ENCODE measurements around the gene COG3. TPM values are rescaled to one million over a fixed set of nuclear protein-coding genes. Genes with fewer than 3 reads are reported as not detected.

COG3 gene
- total and polyA plus RNA-seq, 10 of the 15 experiments (the other 5 are each of a cell fraction or from before 2014, with no cell fraction given) = 6.1 to 35.1 (median 22.6) TPM

DNA sequence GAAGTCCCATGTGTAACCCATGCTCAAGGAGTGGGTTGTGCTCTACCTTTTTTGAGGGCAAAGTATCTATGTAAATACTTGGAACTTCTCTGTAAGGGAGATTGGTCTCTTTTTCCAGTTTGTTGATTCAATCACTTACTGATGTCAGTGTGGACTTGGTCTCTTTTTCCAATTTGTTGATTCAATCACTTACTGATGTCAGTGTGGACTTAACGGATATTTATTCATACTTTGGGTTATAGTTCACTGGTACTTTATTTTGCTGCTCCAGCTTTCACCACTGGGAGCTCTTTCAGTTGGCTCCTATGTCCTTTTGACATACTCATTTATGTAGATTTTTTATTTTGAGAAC is 36.4 kb downstream of the COG3 start:
- TF ChIP-seq BACH1 (IDR thresholded peaks at IDR 0.05; ENCODE audit: borderline replicate concordance) (no peak), SREBF2 (IDR thresholded peaks at IDR 0.05; ENCODE audit: low read length) (no peak), SUZ12 (IDR thresholded peaks at IDR 0.05; ENCODE audit: unreplicated experiment) (no peak), NR2C2 (IDR thresholded peaks at IDR 0.05; ENCODE audit: borderline replicate concordance, control insufficient read depth, insufficient read length, low read depth) (no peak), ZZZ3 (IDR thresholded peaks at IDR 0.05; ENCODE audit: control insufficient read depth, insufficient read length, low read depth) (no peak), CHD1 (IDR thresholded peaks at IDR 0.05; ENCODE audit: low read depth, low read length) (no peak), CEBPB (IDR thresholded peaks at IDR 0.05; ENCODE audit: borderline replicate concordance in 1 of 2, low read depth in 2 of 2, low read length in 2 of 2) (no peak), MYB (IDR thresholded peaks at IDR 0.05; ENCODE audit: borderline replicate concordance, low read depth, low read length) (no peak), SPI1 (IDR thresholded peaks at IDR 0.05; ENCODE audit: borderline replicate concordance, insufficient read depth, low read depth, low read length) (no peak), HDAC2 (IDR thresholded peaks at IDR 0.05) (no peak), MEF2B (IDR thresholded peaks at IDR 0.05; ENCODE audit: partially characterized antibody, poor library complexity, severe bottlenecking) (no peak), SMAD1 (IDR thresholded peaks at IDR 0.05; ENCODE audit: low read depth, partially characterized antibody) (no peak), ZNF622 (IDR thresholded peaks at IDR 0.05) (no peak), NFYA (IDR thresholded peaks at IDR 0.05; ENCODE audit: borderline replicate concordance, low read depth, low read length) (no peak)
- TF ChIP-seq, protein P1, sequence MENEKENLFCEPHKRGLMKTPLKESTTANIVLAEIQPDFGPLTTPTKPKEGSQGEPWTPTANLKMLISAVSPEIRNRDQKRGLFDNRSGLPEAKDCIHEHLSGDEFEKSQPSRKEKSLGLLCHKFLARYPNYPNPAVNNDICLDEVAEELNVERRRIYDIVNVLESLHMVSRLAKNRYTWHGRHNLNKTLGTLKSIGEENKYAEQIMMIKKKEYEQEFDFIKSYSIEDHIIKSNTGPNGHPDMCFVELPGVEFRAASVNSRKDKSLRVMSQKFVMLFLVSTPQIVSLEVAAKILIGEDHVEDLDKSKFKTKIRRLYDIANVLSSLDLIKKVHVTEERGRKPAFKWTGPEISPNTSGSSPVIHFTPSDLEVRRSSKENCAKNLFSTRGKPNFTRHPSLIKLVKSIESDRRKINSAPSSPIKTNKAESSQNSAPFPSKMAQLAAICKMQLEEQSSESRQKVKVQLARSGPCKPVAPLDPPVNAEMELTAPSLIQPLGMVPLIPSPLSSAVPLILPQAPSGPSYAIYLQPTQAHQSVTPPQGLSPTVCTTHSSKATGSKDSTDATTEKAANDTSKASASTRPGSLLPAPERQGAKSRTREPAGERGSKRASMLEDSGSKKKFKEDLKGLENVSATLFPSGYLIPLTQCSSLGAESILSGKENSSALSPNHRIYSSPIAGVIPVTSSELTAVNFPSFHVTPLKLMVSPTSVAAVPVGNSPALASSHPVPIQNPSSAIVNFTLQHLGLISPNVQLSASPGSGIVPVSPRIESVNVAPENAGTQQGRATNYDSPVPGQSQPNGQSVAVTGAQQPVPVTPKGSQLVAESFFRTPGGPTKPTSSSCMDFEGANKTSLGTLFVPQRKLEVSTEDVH (IDR thresholded peaks at IDR 0.05; ENCODE audit: low read depth, partially characterized antibody) = no peak
- Histone ChIP-seq H3K9me3 (replicated peaks; ENCODE audit: control insufficient read depth, insufficient read depth, low read length) (no peaks in the 10 kb centered on the region), H2AFZ (ENCODE audit: control insufficient read depth, low read depth, low read length) (no peak overlapping the region), H3K4me3 (no peak overlapping the region), H4K20me1 (ENCODE audit: control insufficient read depth, insufficient read depth) (no peaks in the 10 kb centered on the region), H3K27me3 (replicated peaks in 1 of 2; ENCODE audit: control insufficient read depth in 2 of 2, insufficient read depth in 2 of 2, low read length in 1 of 2) (no peaks in the 10 kb centered on the region), H3K79me2 (ENCODE audit: control insufficient read depth, insufficient read depth, low read length) (no peaks in the 10 kb centered on the region), H3K36me3 (ENCODE audit: control insufficient read depth in 2 of 2, insufficient read depth in 2 of 2, low read length in 1 of 2) (peaks cover 7 to 20% of the 10 kb centered on the region in 2 experiments), H3K4me1 (ENCODE audit: control insufficient read depth, insufficient read depth, low read length) (no peaks in the 10 kb centered on the region), H3K9ac (ENCODE audit: control insufficient read depth, insufficient read depth, low read length) (no peak overlapping the region), H3K4me2 (ENCODE audit: control insufficient read depth, insufficient read depth) (no peak overlapping the region), H3K27ac (ENCODE audit: control insufficient read depth, insufficient read depth) (no peak overlapping the region)
- ChIA-PET SMC1A (ENCODE audit: uncharacterized antibody, unreplicated experiment) (no interaction called here), CTCF (interaction anchor here (0.9 to 1.1 kb wide), 2 partner anchors 9 to 130 kb away, joined by 3 to 5 read pairs; no protein-coding TSS in a partner anchor), RAD21 (ENCODE audit: unreplicated experiment) (no interaction called here), POLR2A (no interaction called here)
- no TSS peak for BruUV-seq (replicated peaks)
- in situ Hi-C loops (cut with MboI) (no loop called here), intact Hi-C loops (cut with micrococcal nuclease; ENCODE audit: unreplicated experiment) (no loop called here)
- DNase-seq (ENCODE audit: low read depth, low spot score) (no peak), FAIRE-seq (no peak), ATAC-seq (no peak)
- 100% methylated on average over 1 of the region's 1 CpG for WGBS (ENCODE audit: insufficient coverage, insufficient replicate concordance, low lambda C conversion rate, missing lambda C conversion rate)
